Testis (tissue), 2 donors: ENCODE results near the gene EPB41L2.

Source experiments
- CTCF ChIP-seq, 3 experiments: fragments of 450-650 bp in 2 of 3; fragments of 200-600 bp in 1 of 3; sonication (generic) in 1 of 3; IDR thresholded peaks; one replicate each; pipeline ENCODE4 v1.5.1; 2016 to 2019; ENCODE audit warnings: antibody characterized with exemption in 3 of 3, mild to moderate bottlenecking in 2 of 3, moderate library complexity in 1 of 3
- POLR2A ChIP-seq: fragments of 450-650 bp; IDR thresholded peaks from one replicate; pipeline ENCODE4 v1.6.1; 2017; ENCODE audit warnings: antibody characterized with exemption, mild to moderate bottlenecking, moderate library complexity

GRCh38 chr6:130837067-130837466 is 226.0 kb downstream of the EPB41L2 start:
- no peak for TF ChIP-seq POLR2A
- TF ChIP-seq CTCF (IDR thresholded peaks at IDR 0.05): no peak
